Fibroblast of mammary gland (primary cell): Measurements from ENCODE around the gene SIVA1.

Experiments
- DNase-seq: peaks from one replicate; pipeline ENCODE4 v3.0.0-alpha.2; 2010; ENCODE audit warnings: low read depth
- H3K4me3 ChIP-seq: 2 replicates; pipeline ENCODE4 v1.5.1; 2011; ENCODE audit warnings: low read depth, mild to moderate bottlenecking, low read length, moderate library complexity; ENCODE audit not compliant: control insufficient read depth
- TF ChIP-seq, protein P1 (sequence below): conservative IDR thresholded peaks from 2 replicates; pipeline ENCODE4 v1.5.1; 2011; ENCODE audit warnings: low read depth, low read length, inconsistent platforms; ENCODE audit not compliant: control insufficient read depth, insufficient read depth

The SIVA1 gene

GRCh38 chr14:104788161-104788818 lies 35.3 kb downstream of the SIVA1 start:
- DNase-seq = no peak
- TF ChIP-seq, protein P1, sequence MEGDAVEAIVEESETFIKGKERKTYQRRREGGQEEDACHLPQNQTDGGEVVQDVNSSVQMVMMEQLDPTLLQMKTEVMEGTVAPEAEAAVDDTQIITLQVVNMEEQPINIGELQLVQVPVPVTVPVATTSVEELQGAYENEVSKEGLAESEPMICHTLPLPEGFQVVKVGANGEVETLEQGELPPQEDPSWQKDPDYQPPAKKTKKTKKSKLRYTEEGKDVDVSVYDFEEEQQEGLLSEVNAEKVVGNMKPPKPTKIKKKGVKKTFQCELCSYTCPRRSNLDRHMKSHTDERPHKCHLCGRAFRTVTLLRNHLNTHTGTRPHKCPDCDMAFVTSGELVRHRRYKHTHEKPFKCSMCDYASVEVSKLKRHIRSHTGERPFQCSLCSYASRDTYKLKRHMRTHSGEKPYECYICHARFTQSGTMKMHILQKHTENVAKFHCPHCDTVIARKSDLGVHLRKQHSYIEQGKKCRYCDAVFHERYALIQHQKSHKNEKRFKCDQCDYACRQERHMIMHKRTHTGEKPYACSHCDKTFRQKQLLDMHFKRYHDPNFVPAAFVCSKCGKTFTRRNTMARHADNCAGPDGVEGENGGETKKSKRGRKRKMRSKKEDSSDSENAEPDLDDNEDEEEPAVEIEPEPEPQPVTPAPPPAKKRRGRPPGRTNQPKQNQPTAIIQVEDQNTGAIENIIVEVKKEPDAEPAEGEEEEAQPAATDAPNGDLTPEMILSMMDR = no peak
- H3K4me3 ChIP-seq = no peak overlapping the region

GRCh38 chr14:104788873-104789663 lies 36.1 kb downstream of the SIVA1 start:
- DNase-seq = no peak
- H3K4me3 ChIP-seq = no peak overlapping the region
- TF ChIP-seq, protein P1 = no peak

GRCh38 chr14:104789752-104790743 lies 37.1 kb downstream of the SIVA1 start:
- TF ChIP-seq, protein P1 = no peak
- H3K4me3 ChIP-seq = no peak overlapping the region
- no peak for DNase-seq

DNA sequence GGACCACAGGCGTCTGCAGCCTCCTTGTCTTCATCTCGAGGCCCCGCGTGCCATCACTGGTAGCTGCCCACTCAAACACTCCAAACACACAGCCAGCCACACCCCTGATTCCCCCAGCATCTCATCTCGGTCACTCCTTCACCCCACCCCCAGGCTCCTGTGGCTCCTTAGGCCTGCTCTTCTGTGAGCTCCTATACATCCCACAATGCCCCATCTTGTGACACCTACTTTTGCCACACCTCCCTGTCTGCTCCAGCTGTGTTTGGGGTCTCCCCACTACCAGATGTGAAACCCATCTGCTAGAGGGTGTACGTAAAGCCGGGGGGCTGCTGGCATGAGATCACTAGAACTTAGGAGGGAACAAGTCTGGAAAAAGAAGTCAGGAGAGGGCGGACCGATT lies 38.5 kb downstream of the SIVA1 start:
- TF ChIP-seq, protein P1 = no peak
- no peak overlapping the region for H3K4me3 ChIP-seq
- DNase-seq = no peak

GRCh38 chr14:104792101-104792884 lies 39.3 kb downstream of the SIVA1 start:
- TF ChIP-seq, protein P1 = no peak
- no peak overlapping the region for H3K4me3 ChIP-seq
- DNase-seq = no peak
